ENCODE measurements around the gene TBCK. TPM values are rescaled to one million over a fixed set of nuclear protein-coding genes. Genes with fewer than 3 reads are reported as not detected.

Gene TBCK
- total and polyA plus RNA-seq, 2 donors (not counting 1 experiment from before 2014, with no cell fraction given) = 17.5 to 86.1 TPM

GRCh38 chr4:106256190-106256589, 59.8 kb downstream of the TBCK start:
- WGBS (ENCODE audit: insufficient coverage) = 98% methylated on average over 10 of the region's 10 CpGs
- intact Hi-C loops (cut with micrococcal nuclease) = no loop called here
- no peak for ATAC-seq (ENCODE audit: low read depth)
- Histone ChIP-seq H2AFZ (ENCODE audit: insufficient read depth, low read depth, low read length, poor library complexity, severe bottlenecking) (no peak overlapping the region), H3K36me3 (replicated peaks in 1 of 2; ENCODE audit: control extremely low read depth in 1 of 2, control insufficient read depth in 1 of 2, extremely low read depth in 1 of 2, insufficient read depth in 2 of 2, low read length in 1 of 2) (peaks cover 0 to 17% of the 10 kb centered on the region in 2 experiments), H4K20me1 (ENCODE audit: control insufficient read depth, insufficient read depth, low read length, poor library complexity, severe bottlenecking) (no peaks in the 10 kb centered on the region), H3K4me1 (ENCODE audit: control insufficient read depth in 2 of 2, insufficient read depth in 2 of 2, low read length in 2 of 2) (no peaks in the 10 kb centered on the region), H3K27ac (ENCODE audit: low read length in 2 of 2) (no peak overlapping the region), H3K27me3 (replicated peaks in 1 of 4; ENCODE audit: control extremely low read depth in 1 of 4, control insufficient read depth in 3 of 4, insufficient read depth in 4 of 4, low read length in 3 of 4) (no peaks in the 10 kb centered on the region), H3K4me2 (replicated peaks; ENCODE audit: low read depth, low read length, poor library complexity, severe bottlenecking) (no peak overlapping the region), H3K9me3 (ENCODE audit: control extremely low read depth in 1 of 3, control insufficient read depth in 2 of 3, insufficient read depth in 1 of 3, low read length in 2 of 3) (no peaks in the 10 kb centered on the region), H3K4me3 (ENCODE audit: control extremely low read depth in 1 of 5, extremely low read depth in 1 of 5, insufficient read depth in 1 of 5, low read depth in 2 of 5, low read length in 4 of 5) (no peak overlapping the region), H3K79me2 (ENCODE audit: control insufficient read depth, insufficient read depth, low read length) (no peaks in the 10 kb centered on the region), H3K9ac (ENCODE audit: low read length) (no peak overlapping the region)
- Mint-ChIP-seq H3K4me1 (no peaks in the 10 kb centered on the region), H3K27ac (no peak overlapping the region), H3K4me3 (no peak overlapping the region), H3K27me3 (no peaks in the 10 kb centered on the region), H3K9me3 (ENCODE audit: insufficient read depth) (no peaks in the 10 kb centered on the region)
- TF ChIP-seq CTCF (IDR thresholded peaks at IDR 0.05) (no peak), EZH2 (IDR thresholded peaks at IDR 0.05; ENCODE audit: borderline replicate concordance, insufficient read depth, low read depth, low read length, poor library complexity, severe bottlenecking) (no peak)
- DNase-seq = no peak
- POLR2A ChIA-PET = no interaction called here
- CTCF ChIA-PET = no interaction called here

DNA sequence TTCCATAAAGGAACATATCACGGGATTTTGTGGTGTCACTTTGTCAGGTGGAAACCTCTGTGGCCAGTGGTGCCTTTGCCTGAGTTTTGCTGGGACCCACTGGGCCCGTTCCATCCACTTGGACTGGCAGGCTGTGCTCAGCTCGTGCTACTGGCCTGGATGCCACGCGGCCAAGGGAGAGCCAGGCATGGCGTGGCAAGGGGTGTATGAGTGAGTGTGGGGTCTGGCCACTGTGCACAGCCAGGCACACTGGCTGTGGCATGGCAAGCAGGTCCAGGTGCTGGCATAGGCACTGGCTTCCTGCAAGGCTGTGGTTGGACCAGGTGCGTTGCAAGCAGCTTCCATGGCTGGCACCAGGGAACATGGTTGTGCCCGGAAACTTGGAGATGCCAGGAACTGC, 60.8 kb downstream of the TBCK start:
- intact Hi-C loops (cut with micrococcal nuclease) = no loop called here
- no peak overlapping the region for H3K4me3 ChIP-seq (ENCODE audit: control extremely low read depth in 1 of 5, extremely low read depth in 1 of 5, insufficient read depth in 1 of 5, low read depth in 2 of 5, low read length in 4 of 5)
- DNase-seq = no peak
- H3K36me3 ChIP-seq (replicated peaks in 1 of 2; ENCODE audit: control extremely low read depth in 1 of 2, control insufficient read depth in 1 of 2, extremely low read depth in 1 of 2, insufficient read depth in 2 of 2, low read length in 1 of 2) = peaks cover 0 to 18% of the 10 kb centered on the region in 2 experiments
- no peak for TF ChIP-seq EZH2 (IDR thresholded peaks at IDR 0.05; ENCODE audit: borderline replicate concordance, insufficient read depth, low read depth, low read length, poor library complexity, severe bottlenecking)
- no peak for TF ChIP-seq CTCF (IDR thresholded peaks at IDR 0.05)
- H3K27ac Mint-ChIP-seq = no peak overlapping the region
- no peaks in the 10 kb centered on the region for H3K27me3 ChIP-seq (replicated peaks in 1 of 4; ENCODE audit: control extremely low read depth in 1 of 4, control insufficient read depth in 3 of 4, insufficient read depth in 4 of 4, low read length in 3 of 4)
- H3K27me3 Mint-ChIP-seq = no peaks in the 10 kb centered on the region
- no peaks in the 10 kb centered on the region for H3K9me3 Mint-ChIP-seq (ENCODE audit: insufficient read depth)
- no peak overlapping the region for H3K4me2 ChIP-seq (replicated peaks; ENCODE audit: low read depth, low read length, poor library complexity, severe bottlenecking)
- POLR2A ChIA-PET = no interaction called here
- no peaks in the 10 kb centered on the region for H3K4me1 Mint-ChIP-seq
- WGBS (ENCODE audit: insufficient coverage) = 98% methylated on average over 8 of the region's 8 CpGs
- ATAC-seq (ENCODE audit: low read depth) = no peak
- H3K4me3 Mint-ChIP-seq = no peak overlapping the region
- H4K20me1 ChIP-seq (ENCODE audit: control insufficient read depth, insufficient read depth, low read length, poor library complexity, severe bottlenecking) = no peaks in the 10 kb centered on the region
- H3K9ac ChIP-seq (ENCODE audit: low read length) = no peak overlapping the region
- no peak overlapping the region for H2AFZ ChIP-seq (ENCODE audit: insufficient read depth, low read depth, low read length, poor library complexity, severe bottlenecking)
- H3K4me1 ChIP-seq (ENCODE audit: control insufficient read depth in 2 of 2, insufficient read depth in 2 of 2, low read length in 2 of 2) = no peaks in the 10 kb centered on the region
- no peaks in the 10 kb centered on the region for H3K79me2 ChIP-seq (ENCODE audit: control insufficient read depth, insufficient read depth, low read length)
- no peaks in the 10 kb centered on the region for H3K9me3 ChIP-seq (ENCODE audit: control extremely low read depth in 1 of 3, control insufficient read depth in 2 of 3, insufficient read depth in 1 of 3, low read length in 2 of 3)
- no peak overlapping the region for H3K27ac ChIP-seq (ENCODE audit: low read length in 2 of 2)
- CTCF ChIA-PET = no interaction called here

Data from B cell (primary cell).